Measurements from ENCODE around the gene ACMSD.
"Not testable (repeated sequence)": the region's sequence is repeated elsewhere in the genome, so short reads cannot be mapped to it uniquely, and the experiment has no call there.

The ACMSD gene

GRCh38 chr2:134818321-134818720 is 20.1 kb upstream of the ACMSD start:
- no peak for FAIRE-seq
- DNase-seq (ENCODE audit: insufficient read length, low spot score) = no peak

GRCh38 chr2:134819334-134819733 is 19.1 kb upstream of the ACMSD start:
- no peak for DNase-seq (ENCODE audit: insufficient read length, low spot score)
- no peak for TF ChIP-seq POLR2AphosphoS5 (IDR thresholded peaks at IDR 0.05; ENCODE audit: low read depth, low read length)
- TF ChIP-seq PAX5 (IDR thresholded peaks at IDR 0.05; ENCODE audit: insufficient read depth, low read length, severe bottlenecking) = no peak
- no peak for TF ChIP-seq SPI1 (IDR thresholded peaks at IDR 0.05; ENCODE audit: low read depth, low read length)
- TF ChIP-seq POU2F2 (IDR thresholded peaks at IDR 0.05; ENCODE audit: low read depth, low read length) = no peak
- no peak for TF ChIP-seq POLR2A (IDR thresholded peaks at IDR 0.05; ENCODE audit: low read depth, low read length)
- no peak for TF ChIP-seq TAF1 (IDR thresholded peaks at IDR 0.05; ENCODE audit: low read depth, low read length)
- FAIRE-seq = no peak

More at GRCh38 chr2:134818321-134818720, 20.1 kb upstream of the ACMSD start:
- no peak for TF ChIP-seq POLR2A (IDR thresholded peaks at IDR 0.05; ENCODE audit: low read depth, low read length)
- no peak for TF ChIP-seq TAF1 (IDR thresholded peaks at IDR 0.05; ENCODE audit: low read depth, low read length)
- no peak for TF ChIP-seq POU2F2 (IDR thresholded peaks at IDR 0.05; ENCODE audit: low read depth, low read length)
- no peak for TF ChIP-seq POLR2AphosphoS5 (IDR thresholded peaks at IDR 0.05; ENCODE audit: low read depth, low read length)
- TF ChIP-seq SPI1 (IDR thresholded peaks at IDR 0.05; ENCODE audit: low read depth, low read length) = no peak
- no peak for TF ChIP-seq PAX5 (IDR thresholded peaks at IDR 0.05; ENCODE audit: insufficient read depth, low read length, severe bottlenecking)

GRCh38 chr2:134823431-134823830 is 15.0 kb upstream of the ACMSD start:
- FAIRE-seq = no peak
- no peak for TF ChIP-seq POLR2AphosphoS5 (IDR thresholded peaks at IDR 0.05; ENCODE audit: low read depth, low read length)
- TF ChIP-seq POLR2A (IDR thresholded peaks at IDR 0.05; ENCODE audit: low read depth, low read length) = no peak
- no peak for TF ChIP-seq POU2F2 (IDR thresholded peaks at IDR 0.05; ENCODE audit: low read depth, low read length)
- no peak for TF ChIP-seq PAX5 (IDR thresholded peaks at IDR 0.05; ENCODE audit: insufficient read depth, low read length, severe bottlenecking)
- no peak for TF ChIP-seq TAF1 (IDR thresholded peaks at IDR 0.05; ENCODE audit: low read depth, low read length)
- no peak for TF ChIP-seq SPI1 (IDR thresholded peaks at IDR 0.05; ENCODE audit: low read depth, low read length)
- no peak for DNase-seq (ENCODE audit: insufficient read length, low spot score)

GRCh38 chr2:134823832-134824231 is 14.6 kb upstream of the ACMSD start:
- DNase-seq (ENCODE audit: insufficient read length, low spot score) (no peak), FAIRE-seq (no peak)
- TF ChIP-seq POLR2AphosphoS5 (IDR thresholded peaks at IDR 0.05; ENCODE audit: low read depth, low read length) (no peak), PAX5 (IDR thresholded peaks at IDR 0.05; ENCODE audit: insufficient read depth, low read length, severe bottlenecking) (no peak), SPI1 (IDR thresholded peaks at IDR 0.05; ENCODE audit: low read depth, low read length) (no peak), POU2F2 (IDR thresholded peaks at IDR 0.05; ENCODE audit: low read depth, low read length) (no peak), TAF1 (IDR thresholded peaks at IDR 0.05; ENCODE audit: low read depth, low read length) (no peak)

GRCh38 chr2:134825716-134826115 is 12.7 kb upstream of the ACMSD start:
- FAIRE-seq; DNase-seq (ENCODE audit: insufficient read length, low spot score): not testable (repeated sequence)

GRCh38 chr2:134835471-134835870 is 2.9 kb upstream of the ACMSD start:
- DNase-seq (ENCODE audit: insufficient read length, low spot score) (no peak), FAIRE-seq (no peak)
- TF ChIP-seq PAX5 (IDR thresholded peaks at IDR 0.05; ENCODE audit: insufficient read depth, low read length, severe bottlenecking) (no peak), SPI1 (IDR thresholded peaks at IDR 0.05; ENCODE audit: low read depth, low read length) (no peak), POLR2AphosphoS5 (IDR thresholded peaks at IDR 0.05; ENCODE audit: low read depth, low read length) (no peak), TAF1 (IDR thresholded peaks at IDR 0.05; ENCODE audit: low read depth, low read length) (no peak), POLR2A (IDR thresholded peaks at IDR 0.05; ENCODE audit: low read depth, low read length) (no peak), POU2F2 (IDR thresholded peaks at IDR 0.05; ENCODE audit: low read depth, low read length) (no peak)

GRCh38 chr2:134836986-134837385 is 1.4 kb upstream of the ACMSD start:
- FAIRE-seq = no peak
- DNase-seq (ENCODE audit: insufficient read length, low spot score) = no peak
- no peak for TF ChIP-seq POU2F2 (IDR thresholded peaks at IDR 0.05; ENCODE audit: low read depth, low read length)
- no peak for TF ChIP-seq TAF1 (IDR thresholded peaks at IDR 0.05; ENCODE audit: low read depth, low read length)
- no peak for TF ChIP-seq SPI1 (IDR thresholded peaks at IDR 0.05; ENCODE audit: low read depth, low read length)
- TF ChIP-seq PAX5 (IDR thresholded peaks at IDR 0.05; ENCODE audit: insufficient read depth, low read length, severe bottlenecking) = no peak
- no peak for TF ChIP-seq POLR2AphosphoS5 (IDR thresholded peaks at IDR 0.05; ENCODE audit: low read depth, low read length)
- no peak for TF ChIP-seq POLR2A (IDR thresholded peaks at IDR 0.05; ENCODE audit: low read depth, low read length)

GRCh38 chr2:134839649-134840048 is 1.2 kb downstream of the ACMSD start:
- no peak for TF ChIP-seq POLR2AphosphoS5 (IDR thresholded peaks at IDR 0.05; ENCODE audit: low read depth, low read length)
- TF ChIP-seq PAX5 (IDR thresholded peaks at IDR 0.05; ENCODE audit: insufficient read depth, low read length, severe bottlenecking) = no peak
- TF ChIP-seq TAF1 (IDR thresholded peaks at IDR 0.05; ENCODE audit: low read depth, low read length) = no peak
- TF ChIP-seq SPI1 (IDR thresholded peaks at IDR 0.05; ENCODE audit: low read depth, low read length) = no peak
- no peak for TF ChIP-seq POLR2A (IDR thresholded peaks at IDR 0.05; ENCODE audit: low read depth, low read length)
- TF ChIP-seq POU2F2 (IDR thresholded peaks at IDR 0.05; ENCODE audit: low read depth, low read length) = no peak
- FAIRE-seq (no peak), DNase-seq (ENCODE audit: insufficient read length, low spot score) (no peak)

- FAIRE-seq = no peak
- no peak for DNase-seq (ENCODE audit: insufficient read length, low spot score)
- TF ChIP-seq POU2F2 (IDR thresholded peaks at IDR 0.05; ENCODE audit: low read depth, low read length) = no peak
- TF ChIP-seq PAX5 (IDR thresholded peaks at IDR 0.05; ENCODE audit: insufficient read depth, low read length, severe bottlenecking) = no peak
- TF ChIP-seq POLR2A (IDR thresholded peaks at IDR 0.05; ENCODE audit: low read depth, low read length) = no peak
- TF ChIP-seq POLR2AphosphoS5 (IDR thresholded peaks at IDR 0.05; ENCODE audit: low read depth, low read length) = no peak
- no peak for TF ChIP-seq TAF1 (IDR thresholded peaks at IDR 0.05; ENCODE audit: low read depth, low read length)
- no peak for TF ChIP-seq SPI1 (IDR thresholded peaks at IDR 0.05; ENCODE audit: low read depth, low read length)
These were observed 4.6 kb downstream of the ACMSD start for GRCh38 chr2:134842930-134843490.

GRCh38 chr2:134843968-134844367 is 5.6 kb downstream of the ACMSD start:
- no peak for TF ChIP-seq POU2F2 (IDR thresholded peaks at IDR 0.05; ENCODE audit: low read depth, low read length)
- TF ChIP-seq PAX5 (IDR thresholded peaks at IDR 0.05; ENCODE audit: insufficient read depth, low read length, severe bottlenecking) = no peak
- no peak for TF ChIP-seq TAF1 (IDR thresholded peaks at IDR 0.05; ENCODE audit: low read depth, low read length)
- no peak for TF ChIP-seq POLR2A (IDR thresholded peaks at IDR 0.05; ENCODE audit: low read depth, low read length)
- TF ChIP-seq SPI1 (IDR thresholded peaks at IDR 0.05; ENCODE audit: low read depth, low read length) = no peak
- TF ChIP-seq POLR2AphosphoS5 (IDR thresholded peaks at IDR 0.05; ENCODE audit: low read depth, low read length) = no peak
- DNase-seq (ENCODE audit: insufficient read length, low spot score) (no peak), FAIRE-seq (no peak)

Data from GM12891 (cell line).